GM12892 (cell line): ENCODE data around the gene ADCY9.

Experiments used
- DNase-seq: peaks from one replicate; pipeline ENCODE4 v3.0.0; 2011; ENCODE audit not compliant: insufficient read length
- FAIRE-seq: peaks from 2 replicates; lab custom pipeline; 2011; peaks lifted over from hg19 to GRCh38; lab: Jason Lieb, UNC
- POLR2A ChIP-seq: IDR thresholded peaks from 2 replicates; pipeline ENCODE4 v1.6.1; 2011; ENCODE audit warnings: low read depth, low read length, control low read depth
- POLR2AphosphoS5 ChIP-seq: IDR thresholded peaks from 2 replicates; pipeline ENCODE4 v1.6.1; 2011; ENCODE audit warnings: low read depth, low read length, control low read depth
- TAF1 ChIP-seq: IDR thresholded peaks from 2 replicates; pipeline ENCODE4 v1.6.1; 2011; ENCODE audit warnings: low read depth, mild to moderate bottlenecking, control low read depth, low read length, borderline replicate concordance

The ADCY9 gene

DNA sequence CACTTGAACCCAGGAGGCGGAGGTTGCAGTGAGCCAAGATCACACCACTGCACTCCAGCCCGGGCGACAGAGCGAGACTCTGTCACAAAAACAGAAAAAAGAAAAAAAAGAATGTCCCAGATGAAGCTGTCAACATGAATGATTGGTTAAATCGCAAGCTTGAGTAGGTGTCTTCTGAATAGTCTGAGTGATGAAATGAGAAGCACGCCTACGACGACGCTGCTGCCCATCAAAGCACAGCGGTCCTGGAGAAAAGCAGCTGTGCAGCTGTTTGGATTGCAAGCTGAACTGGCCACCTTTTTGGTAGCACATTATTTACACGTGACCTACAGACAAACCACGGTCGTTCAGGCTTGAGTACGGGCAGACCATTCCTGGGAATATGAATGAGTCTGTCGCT, 12.5 kb downstream of the ADCY9 start:
- TF ChIP-seq TAF1 = no peak
- TF ChIP-seq POLR2A = no peak
- TF ChIP-seq POLR2AphosphoS5 = no peak
- DNase-seq (no peak), FAIRE-seq (no peak)

DNA sequence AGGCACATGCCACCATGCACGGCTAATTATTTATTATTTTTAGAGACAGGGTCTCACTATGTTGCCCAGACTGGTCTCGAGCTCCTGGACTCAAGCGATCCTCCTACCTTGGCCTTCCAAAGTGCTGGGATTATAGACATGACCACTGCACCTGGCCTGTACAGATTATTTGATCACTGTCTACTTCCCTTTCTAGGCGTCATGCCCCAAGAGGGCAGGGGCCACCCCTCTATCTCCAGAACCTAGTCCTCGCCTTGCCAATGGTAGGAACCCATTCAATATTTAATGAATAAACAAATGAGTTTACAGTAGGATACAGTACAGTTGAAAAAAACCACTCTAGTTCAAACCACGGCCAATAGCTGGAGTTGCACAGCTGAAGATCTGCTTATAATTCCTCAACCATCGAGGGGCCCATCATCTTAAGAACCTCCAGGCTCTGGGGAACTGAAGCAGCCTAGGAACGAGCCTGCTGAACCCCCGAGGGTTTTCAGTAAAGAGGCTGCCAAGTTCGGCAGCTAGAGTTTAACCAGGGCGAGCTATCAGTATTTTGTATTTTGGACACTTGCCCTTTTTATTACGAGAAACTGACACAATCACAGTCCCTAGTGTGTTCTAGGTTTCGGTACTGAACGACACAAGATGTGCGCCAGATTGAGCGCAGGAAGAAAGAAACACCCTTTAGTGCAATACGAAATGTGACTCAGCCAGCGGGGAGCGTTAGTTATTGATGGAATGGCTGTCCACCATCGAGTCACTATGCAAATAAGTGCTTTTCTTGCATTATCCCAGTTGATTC, 14.6 kb downstream of the ADCY9 start:
- TF ChIP-seq POLR2A (no peak), POLR2AphosphoS5 (no peak), TAF1 (no peak)
- FAIRE-seq = no peak
- no peak for DNase-seq

- DNase-seq (no peak), FAIRE-seq (no peak)
- TF ChIP-seq POLR2A (no peak), TAF1 (no peak), POLR2AphosphoS5 (no peak)
Measured at GRCh38 chr16:4098501-4098900, 17.7 kb downstream of the ADCY9 start.

GRCh38 chr16:4097826-4098240, 18.4 kb downstream of the ADCY9 start:
- no peak for FAIRE-seq

GRCh38 chr16:4096509-4096908, 19.7 kb downstream of the ADCY9 start:
- no peak for TF ChIP-seq TAF1
- DNase-seq (no peak), FAIRE-seq (no peak)

More at GRCh38 chr16:4097826-4098240, 18.4 kb downstream of the ADCY9 start:
- no peak for DNase-seq
- TF ChIP-seq POLR2A = no peak
- TF ChIP-seq TAF1 = no peak

DNA sequence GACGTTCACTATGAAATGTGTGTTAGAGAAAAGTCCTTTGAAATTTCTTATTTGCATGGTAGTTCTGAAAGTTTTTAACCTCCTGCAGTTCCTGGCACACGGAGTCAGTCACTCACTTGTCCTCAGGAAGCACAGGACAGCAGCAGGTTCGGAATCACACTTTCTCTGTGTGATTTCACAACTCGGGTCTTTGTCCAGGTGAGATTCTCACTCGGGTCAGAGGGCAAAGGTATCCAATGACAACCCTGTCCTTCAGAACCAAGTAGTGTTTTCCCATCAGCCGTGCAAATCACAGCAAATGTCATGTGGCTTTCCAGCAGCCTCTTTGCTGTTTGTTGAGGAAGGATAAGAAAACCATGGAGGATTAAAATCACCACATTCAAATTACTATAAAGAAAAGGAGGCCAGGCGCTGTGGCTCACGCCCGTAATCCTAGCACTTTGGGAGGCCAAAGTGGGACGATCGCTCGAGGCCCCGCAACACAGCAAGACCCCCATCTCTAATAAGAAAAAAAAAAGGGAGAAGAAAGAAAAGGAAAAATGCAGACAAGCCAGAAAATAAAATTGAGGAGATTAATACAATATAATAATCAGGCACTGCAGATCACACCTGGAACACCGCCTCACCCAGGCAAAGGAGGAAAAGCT, 22.0 kb downstream of the ADCY9 start:
- no peak for TF ChIP-seq POLR2AphosphoS5
- no peak for TF ChIP-seq TAF1
- no peak for TF ChIP-seq POLR2A
- DNase-seq (no peak), FAIRE-seq (no peak)

- TF ChIP-seq TAF1 (no peak), POLR2A (no peak), POLR2AphosphoS5 (no peak)
- FAIRE-seq (no peak), DNase-seq (no peak)
Measured at GRCh38 chr16:4093495-4094126, 22.6 kb downstream of the ADCY9 start.

DNA sequence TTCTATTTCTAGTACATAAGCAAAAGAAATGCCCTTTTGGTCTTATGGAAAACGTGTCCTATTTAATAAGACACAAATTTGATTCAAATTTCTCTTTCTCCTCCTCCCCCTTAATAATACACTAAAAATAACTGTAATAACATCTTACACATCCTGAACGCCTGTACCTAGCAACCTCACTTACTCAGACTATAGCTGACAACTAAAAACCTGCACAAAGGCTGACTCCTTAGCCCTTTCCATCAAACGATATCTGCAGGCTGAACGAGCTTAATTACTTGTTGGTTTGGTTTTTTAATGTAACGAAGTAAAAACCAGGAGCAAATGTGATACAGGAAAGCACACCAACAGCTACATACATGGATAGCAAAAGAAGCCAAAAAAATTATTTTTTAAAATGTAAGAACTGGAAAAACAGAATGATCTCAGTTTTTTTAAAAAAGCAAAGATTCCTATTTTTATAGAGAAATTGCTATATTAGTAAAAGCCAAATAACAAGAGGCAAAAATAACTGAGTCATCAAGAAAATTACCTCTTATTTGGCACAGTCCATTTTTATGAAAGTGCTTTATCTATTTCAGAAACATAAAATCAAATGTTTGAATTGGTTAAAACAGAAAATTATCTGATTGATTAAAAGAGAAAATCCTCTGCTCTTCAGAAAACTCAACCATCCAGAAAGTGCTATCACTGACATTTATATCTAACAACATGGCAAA, 23.5 kb downstream of the ADCY9 start:
- DNase-seq (no peak), FAIRE-seq (no peak)
- no peak for TF ChIP-seq POLR2A
- no peak for TF ChIP-seq POLR2AphosphoS5
- no peak for TF ChIP-seq TAF1

GRCh38 chr16:4091240-4092012, 24.8 kb downstream of the ADCY9 start:
- TF ChIP-seq TAF1 (no peak), POLR2A (no peak), POLR2AphosphoS5 (no peak)
- DNase-seq (no peak), FAIRE-seq (no peak)

GRCh38 chr16:4090351-4090851, 25.8 kb downstream of the ADCY9 start:
- TF ChIP-seq POLR2AphosphoS5 (no peak), POLR2A (no peak), TAF1 (no peak)
- DNase-seq = no peak
- FAIRE-seq = no peak
